CD4-positive, alpha-beta T cell treated with Interleukin-6 at 100 ng/mL for 8 hours (primary cell): ENCODE results near the gene EXO1.

Source experiments
- DNase-seq: peaks from one replicate; pipeline ENCODE4 v3.0.0-alpha.2; 2020; ENCODE audit warnings: mixed read lengths, low spot score

Gene EXO1

DNA sequence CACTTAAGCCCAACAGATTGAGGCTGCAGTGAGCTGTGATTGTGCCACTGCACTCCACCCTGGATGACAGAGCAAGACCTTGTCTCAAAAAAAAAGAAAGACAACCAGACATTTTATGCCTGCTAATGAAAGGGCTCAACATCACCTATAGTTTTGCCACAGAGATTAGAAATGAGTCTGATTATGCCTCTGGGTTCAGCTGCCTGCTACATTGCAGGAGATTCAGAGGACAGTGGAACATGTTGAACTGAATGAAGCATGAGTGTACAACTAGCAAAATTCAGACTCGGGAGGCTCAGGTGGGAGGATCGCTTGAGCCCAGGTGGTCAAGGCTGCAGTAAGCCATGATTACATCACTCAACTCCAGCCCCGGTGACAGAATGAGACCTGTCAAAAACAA, 46.0 kb downstream of the EXO1 start:
- no peak for DNase-seq

DNA sequence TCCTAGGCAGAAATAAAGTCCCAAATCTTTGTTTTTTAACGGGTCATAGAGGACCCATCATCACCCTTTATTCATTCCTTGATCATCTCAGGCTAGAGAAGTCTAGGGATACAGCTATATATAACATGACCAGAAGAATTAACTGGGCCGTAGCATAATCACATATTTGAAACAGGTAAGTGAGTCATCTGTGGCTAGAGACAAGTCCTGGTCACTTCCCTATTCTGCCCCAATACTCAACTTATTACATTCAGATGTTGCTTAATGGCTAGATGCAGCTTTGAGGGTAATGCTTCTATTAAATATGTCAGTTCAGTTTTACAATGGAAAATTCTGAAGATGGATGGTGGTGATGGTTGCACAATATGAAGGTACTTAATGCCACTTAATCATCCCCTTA, 47.0 kb downstream of the EXO1 start:
- no peak for DNase-seq

DNA sequence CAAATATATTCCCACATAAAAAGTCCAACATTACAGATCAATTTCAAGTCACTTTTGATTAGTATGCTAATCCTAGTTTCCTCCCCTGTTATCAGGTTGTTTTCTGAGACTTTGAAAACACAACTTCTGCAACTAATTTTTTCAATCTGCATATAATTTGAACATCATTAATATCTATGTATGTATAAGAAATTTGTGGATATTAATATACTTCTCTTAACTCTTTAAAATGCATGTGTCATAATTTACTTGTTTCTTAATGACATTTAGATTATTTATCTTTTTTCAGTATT, 48.6 kb downstream of the EXO1 start:
- no peak for DNase-seq

DNA sequence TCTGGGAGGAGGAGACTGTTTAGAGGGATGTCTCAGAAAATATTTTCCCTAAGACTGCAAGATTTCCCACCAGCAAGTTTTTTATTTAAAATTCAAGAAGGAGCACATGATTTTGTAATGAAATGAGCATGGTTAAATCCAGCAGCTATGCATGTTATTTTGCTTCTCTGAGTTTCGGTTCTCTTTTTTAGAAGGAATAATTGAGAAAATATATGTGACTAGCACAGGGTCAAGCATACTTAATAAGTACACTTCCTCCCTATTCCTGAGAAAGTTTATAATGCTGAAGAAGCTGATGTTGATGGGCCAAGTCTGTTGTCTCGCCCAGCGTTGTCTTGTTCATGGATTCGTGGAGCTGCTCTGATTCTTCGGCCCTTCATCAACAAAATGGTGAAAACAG, 51.2 kb downstream of the EXO1 start:
- DNase-seq: no peak

DNA sequence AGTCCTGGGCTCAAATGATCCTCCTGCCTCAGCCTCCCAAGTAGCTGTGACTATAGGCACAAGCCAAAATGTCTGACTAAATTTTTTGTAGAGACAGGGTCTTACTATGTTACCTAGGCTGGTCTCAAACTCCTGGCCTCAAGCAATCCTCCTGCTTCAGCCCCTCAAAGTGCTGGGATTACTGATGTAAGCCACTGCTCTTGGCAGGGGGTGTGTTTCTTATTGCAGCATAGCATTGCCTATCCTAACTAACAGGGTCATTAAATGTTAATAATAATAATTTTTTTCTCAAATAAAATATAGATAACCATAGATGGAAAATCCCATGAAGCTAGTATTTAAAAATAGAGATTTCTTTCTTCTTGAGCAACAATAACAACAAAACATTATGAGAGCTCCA, 52.4 kb downstream of the EXO1 start:
- no peak for DNase-seq

DNA sequence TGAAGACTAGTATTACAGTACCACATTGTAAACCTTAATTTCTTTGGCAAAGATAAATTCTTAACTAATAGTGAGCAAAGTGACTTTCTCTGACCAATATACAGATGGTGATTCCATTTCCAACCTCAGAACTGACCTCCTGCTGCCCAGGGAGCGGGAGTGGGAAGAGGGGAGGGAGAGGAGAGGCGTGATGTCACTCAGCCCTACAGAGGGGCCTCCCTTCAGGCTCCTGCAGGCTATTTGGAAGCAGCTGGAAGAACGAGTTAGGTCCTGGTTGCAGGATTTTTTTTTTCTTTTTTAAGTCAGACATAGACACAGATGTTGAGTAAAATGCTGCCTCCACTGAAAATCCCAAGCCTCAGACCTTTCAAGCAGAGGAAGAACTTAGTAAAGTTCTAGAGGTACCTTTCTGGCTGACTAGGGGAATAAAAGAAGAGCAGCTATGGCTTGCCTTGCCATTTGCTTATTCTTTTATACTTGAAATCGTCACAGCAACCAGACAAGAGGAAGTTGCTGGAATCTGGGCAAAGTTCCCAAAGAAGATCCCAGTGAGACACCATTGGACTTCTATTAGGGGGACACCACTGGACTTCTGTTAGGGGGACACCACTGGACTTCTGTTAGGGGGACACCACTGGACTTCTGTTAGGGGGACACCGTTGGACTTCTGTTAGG, 54.5 kb downstream of the EXO1 start:
- DNase-seq: no peak

DNA sequence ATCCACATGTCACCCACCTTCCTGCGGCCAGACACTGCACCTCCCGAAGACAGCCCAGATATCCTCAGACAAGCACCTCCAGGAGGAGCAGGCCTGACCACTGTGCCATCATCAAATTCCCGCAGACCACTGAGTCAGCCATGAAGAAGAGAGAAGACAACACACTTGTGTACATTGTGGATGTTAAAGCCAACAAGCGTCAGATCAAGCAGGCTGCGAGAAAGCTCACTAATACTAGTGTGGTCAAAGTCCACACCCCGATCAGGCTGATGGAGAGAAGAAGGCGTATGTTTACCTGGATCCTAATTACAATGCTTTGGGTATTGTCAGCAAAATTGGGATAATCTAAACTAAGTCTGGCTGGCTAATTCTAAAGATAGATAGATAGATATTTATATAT, 68.2 kb downstream of the EXO1 start:
- no peak for DNase-seq

DNA sequence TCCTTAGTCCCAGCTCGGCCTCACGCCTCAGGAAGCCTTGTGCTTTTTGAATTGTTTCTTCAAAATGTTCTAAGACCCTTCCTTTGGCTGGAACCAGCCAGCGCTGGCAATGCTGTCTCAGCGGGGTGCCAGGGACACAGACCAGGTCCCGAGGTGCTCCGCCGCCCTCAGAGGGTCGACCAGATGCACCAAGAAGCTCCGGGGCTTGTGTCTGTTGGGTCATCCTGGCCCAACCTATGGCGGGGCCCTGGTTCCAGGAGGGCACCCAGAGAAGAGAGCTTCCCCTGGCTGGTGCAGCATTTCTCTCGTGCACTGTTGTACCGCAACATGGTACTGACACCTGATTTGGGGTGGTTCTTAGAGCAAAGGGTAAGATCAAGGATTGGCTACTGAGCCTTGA, 69.5 kb downstream of the EXO1 start:
- DNase-seq: no peak

DNA sequence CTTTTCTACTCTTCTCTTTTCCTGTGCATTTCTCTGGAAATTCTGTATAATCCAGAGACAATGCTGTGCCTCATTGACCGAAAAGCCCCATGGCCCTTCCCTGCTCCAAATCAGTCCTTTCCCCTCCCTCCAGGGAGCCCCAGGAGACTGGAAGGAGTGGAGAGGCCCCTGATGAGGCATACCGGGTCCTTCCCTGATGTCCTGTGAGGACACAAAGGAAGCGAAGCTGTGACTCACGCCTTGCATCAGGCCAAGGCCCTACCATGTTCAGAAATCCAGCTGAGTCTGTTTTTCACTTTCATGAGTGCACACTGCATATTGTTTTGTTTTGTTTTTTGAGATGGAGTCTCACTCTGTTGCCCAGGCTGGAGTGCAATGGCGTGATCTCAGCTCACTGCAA, 70.9 kb downstream of the EXO1 start:
- no peak for DNase-seq

DNA sequence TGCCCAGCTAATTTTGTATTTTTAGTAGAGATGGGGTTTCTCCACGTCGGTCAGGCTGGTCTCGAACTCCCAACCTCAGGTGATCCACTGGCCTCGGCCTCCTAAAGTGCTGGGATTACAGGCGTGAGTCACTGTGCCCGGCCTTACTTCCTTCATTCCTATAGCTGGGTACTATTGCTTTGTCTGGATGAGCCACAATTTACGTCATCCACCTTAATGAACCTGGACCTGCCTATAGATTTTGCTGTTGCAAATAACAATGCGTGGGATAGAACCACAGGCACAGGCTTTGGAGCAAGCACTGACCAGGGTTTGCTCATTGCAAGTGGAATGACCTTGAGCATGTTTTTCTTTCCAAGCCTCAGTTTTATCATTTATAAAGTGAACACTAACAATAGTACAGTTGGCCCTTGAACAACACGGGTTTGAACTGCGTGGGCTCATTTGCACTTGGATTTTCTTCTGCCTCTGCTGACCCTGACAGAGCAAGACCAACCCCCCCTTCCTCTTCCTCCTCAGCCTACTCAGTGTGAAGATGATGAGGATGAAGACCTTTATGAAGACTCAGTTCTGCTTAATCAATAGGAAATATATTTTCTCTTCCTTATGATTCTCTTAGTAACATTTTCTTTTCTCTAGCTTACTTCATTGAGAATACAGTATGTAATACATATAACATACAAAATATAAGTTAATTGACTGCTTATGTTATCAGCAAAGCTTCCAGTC, 76.2 kb downstream of the EXO1 start:
- DNase-seq: no peak

DNA sequence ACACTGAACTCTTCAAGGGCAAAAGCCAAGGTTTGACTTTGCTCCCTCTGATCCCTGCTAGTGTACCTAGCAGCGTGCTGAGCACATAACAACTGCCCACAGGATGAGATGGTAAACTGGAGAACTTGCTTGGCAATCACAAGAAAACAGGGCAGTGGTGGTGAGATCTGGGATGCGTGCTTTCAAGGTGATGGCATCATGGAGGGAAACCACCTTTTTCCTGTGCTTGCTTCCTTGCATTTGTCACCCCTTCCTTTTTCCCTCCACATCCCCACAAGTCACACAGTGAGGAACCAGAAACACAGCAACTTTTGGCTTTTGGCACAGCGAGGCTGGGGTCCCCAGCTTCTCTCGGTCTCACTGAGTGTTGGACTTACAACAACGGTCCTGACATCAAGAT, 78.1 kb downstream of the EXO1 start:
- DNase-seq: no peak

DNA sequence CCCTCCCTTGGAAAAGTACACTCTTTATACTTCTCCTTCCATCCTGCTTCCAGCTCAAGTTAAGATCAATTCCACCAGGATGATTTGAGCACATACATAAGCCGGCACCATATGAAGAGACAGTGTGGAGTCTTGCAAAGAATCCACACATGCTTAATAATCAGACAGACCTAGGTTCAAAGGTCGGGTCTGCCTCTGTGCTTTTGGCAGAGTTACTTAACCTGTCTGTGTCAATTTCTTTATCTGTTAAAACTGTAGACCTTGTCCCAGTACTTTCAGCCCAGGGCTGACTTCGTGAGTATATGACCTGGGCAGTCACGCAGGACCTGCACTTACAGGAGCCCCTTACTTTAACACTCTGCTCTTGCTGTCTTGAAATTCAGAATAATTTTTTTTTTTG, 79.3 kb downstream of the EXO1 start:
- no peak for DNase-seq

DNA sequence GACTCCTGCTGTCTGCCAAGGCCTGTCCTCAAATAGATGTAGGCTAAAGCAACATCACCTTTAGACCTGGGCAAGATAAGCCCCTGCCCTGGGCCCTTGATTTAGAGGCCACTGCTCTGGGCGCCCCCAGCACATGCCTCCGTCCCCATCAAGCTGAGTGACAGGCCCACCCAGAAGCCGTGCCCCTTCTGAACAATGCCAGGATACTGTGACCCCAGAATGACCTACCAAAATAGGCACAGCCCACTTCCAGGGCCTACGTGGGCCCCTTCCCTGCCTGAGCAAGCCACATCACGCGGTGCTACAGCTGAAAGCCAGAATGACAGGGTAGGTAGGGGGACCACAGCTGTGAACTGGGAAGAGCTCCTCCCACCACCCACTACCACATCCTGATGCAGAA, 84.8 kb downstream of the EXO1 start:
- DNase-seq: no peak

DNA sequence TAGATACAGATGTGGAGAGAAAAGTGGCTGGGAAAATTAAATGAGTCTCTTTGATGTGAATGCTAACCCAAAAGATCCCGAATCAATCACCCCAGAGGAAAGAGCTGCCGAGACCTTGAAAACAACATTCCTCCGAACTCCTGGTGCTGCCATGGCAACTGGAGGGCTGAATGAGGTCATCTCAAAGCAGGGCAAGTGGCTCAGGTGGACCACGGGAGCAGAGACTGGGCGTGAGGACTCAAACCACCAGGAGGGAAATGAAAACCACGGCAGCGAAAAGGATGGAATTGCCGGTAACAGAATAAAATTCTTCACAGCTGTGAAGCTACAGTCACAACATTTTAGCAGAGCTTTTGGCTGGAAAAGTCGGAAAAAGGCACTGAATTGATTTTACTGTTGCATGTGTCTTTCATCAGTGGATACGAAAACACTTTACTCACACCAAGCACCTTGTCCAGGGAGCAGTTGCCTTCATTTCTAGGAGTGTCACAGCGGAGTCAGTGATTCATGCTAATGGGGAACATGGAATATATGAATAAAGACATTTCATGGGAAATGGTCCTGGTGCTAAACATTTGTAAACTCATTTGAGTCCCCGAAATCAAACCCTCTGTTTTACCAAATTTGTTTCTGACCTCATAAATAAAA, 86.3 kb downstream of the EXO1 start:
- DNase-seq: no peak

DNA sequence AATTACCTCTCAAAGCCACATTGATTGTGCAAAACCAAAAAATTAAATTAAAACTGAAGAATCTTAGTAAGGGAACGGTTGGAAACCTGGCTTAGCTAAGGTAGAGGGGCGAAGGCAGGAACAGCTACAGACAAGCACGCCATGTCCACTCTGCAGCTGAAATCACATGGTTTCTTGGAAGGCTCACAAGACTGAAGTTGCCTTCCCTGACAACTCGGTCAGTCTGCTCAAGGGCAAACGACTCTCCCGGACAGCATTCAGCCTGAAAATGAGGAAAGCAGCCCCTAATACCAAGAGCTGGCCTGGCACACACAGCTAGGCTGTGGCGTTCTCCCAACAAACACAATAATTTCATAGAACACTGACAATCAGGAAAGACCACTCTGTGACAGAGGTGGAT, 86.9 kb downstream of the EXO1 start:
- no peak for DNase-seq
